ENCODE results near the gene UQCRFS1. TPM values are rescaled to one million over a fixed set of nuclear protein-coding genes. Genes with fewer than 3 reads are reported as not detected.

The UQCRFS1 gene
- polyA plus RNA-seq, 1 of the 3 experiments (the other 2 are of a cell fraction) = 36.7 TPM

GRCh38 chr19:29206453-29206852, 6.5 kb downstream of the UQCRFS1 start (continued):
- TF ChIP-seq IRF3 (IDR thresholded peaks at IDR 0.05; ENCODE audit: low read depth, low read length) = no peak

- WGBS (ENCODE audit: low lambda C conversion rate) = 81% methylated on average over 2 of the region's 2 CpGs
- Histone ChIP-seq H3K4me3 (ENCODE audit: low read depth in 2 of 2, low read length in 1 of 2) (no peak overlapping the region), H3K4me1 (ENCODE audit: control insufficient read depth in 1 of 2, insufficient read depth in 2 of 2, low read depth in 1 of 2, low read length in 1 of 2) (no peaks in the 10 kb centered on the region), H3K27me3 (ENCODE audit: insufficient read depth) (no peaks in the 10 kb centered on the region), H3K9ac (no peak overlapping the region), H3K79me2 (ENCODE audit: insufficient read depth) (peaks cover 20% of the 10 kb centered on the region), H3K4me2 (no peak overlapping the region), H3K27ac (ENCODE audit: low read depth in 2 of 2, low read length in 1 of 2) (no peak overlapping the region), H2AFZ (ENCODE audit: low read depth) (no peak overlapping the region), H3K9me2 (no peaks in the 10 kb centered on the region), H4K20me1 (ENCODE audit: insufficient read depth) (peaks cover 22% of the 10 kb centered on the region), H3F3A (replicated peaks; ENCODE audit: insufficient read depth) (peaks cover 6% of the 10 kb centered on the region), H3K36me3 (replicated peaks in 1 of 2; ENCODE audit: control insufficient read depth in 1 of 2, insufficient read depth in 2 of 2, low read length in 1 of 2) (peaks cover 0 to 18% of the 10 kb centered on the region in 2 experiments), H3K9me3 (no peaks in the 10 kb centered on the region)
- CTCF ChIA-PET = no interaction called here
- POLR2A ChIA-PET = no interaction called here
- TF ChIP-seq NRF1 (IDR thresholded peaks at IDR 0.05; ENCODE audit: low read depth, low read length) (no peak), POLR2AphosphoS5 (IDR thresholded peaks at IDR 0.05; ENCODE audit: low read depth, low read length) (no peak), FOXJ3 (CRISPR knock-in tag; IDR thresholded peaks at IDR 0.05) (no peak), TCF12 (IDR thresholded peaks at IDR 0.05) (no peak), YY1 (IDR thresholded peaks at IDR 0.05; ENCODE audit: low read depth) (no peak), CTCF (IDR thresholded peaks at IDR 0.05) (no peak)
- no peak for DNase-seq
Observed at GRCh38 chr19:29202281-29202680, 10.7 kb downstream of the UQCRFS1 start.

- Histone ChIP-seq H3K79me2 (ENCODE audit: insufficient read depth) (peaks cover 16% of the 10 kb centered on the region), H3K27ac (ENCODE audit: low read depth in 2 of 2, low read length in 1 of 2) (no peak overlapping the region), H3K27me3 (ENCODE audit: insufficient read depth) (no peaks in the 10 kb centered on the region), H3K4me1 (ENCODE audit: control insufficient read depth in 1 of 2, insufficient read depth in 2 of 2, low read depth in 1 of 2, low read length in 1 of 2) (no peaks in the 10 kb centered on the region), H3K4me3 (ENCODE audit: low read depth in 2 of 2, low read length in 1 of 2) (no peak overlapping the region), H3F3A (replicated peaks; ENCODE audit: insufficient read depth) (peaks cover 6% of the 10 kb centered on the region), H4K20me1 (ENCODE audit: insufficient read depth) (peaks cover 17% of the 10 kb centered on the region), H2AFZ (ENCODE audit: low read depth) (no peak overlapping the region), H3K36me3 (replicated peaks in 1 of 2; ENCODE audit: control insufficient read depth in 1 of 2, insufficient read depth in 2 of 2, low read length in 1 of 2) (peaks cover 0 to 15% of the 10 kb centered on the region in 2 experiments), H3K9me2 (no peaks in the 10 kb centered on the region), H3K9me3 (no peaks in the 10 kb centered on the region), H3K4me2 (no peak overlapping the region), H3K9ac (no peak overlapping the region)
- no peak for DNase-seq
- ChIA-PET CTCF (no interaction called here), POLR2A (no interaction called here)
- 78% methylated on average over 2 of the region's 2 CpGs for WGBS (ENCODE audit: low lambda C conversion rate)
- no peak for TF ChIP-seq GATA2 (CRISPR knock-in tag; IDR thresholded peaks at IDR 0.05)
- TF ChIP-seq FOXM1 (IDR thresholded peaks at IDR 0.05; ENCODE audit: low read depth) = no peak
- no peak for TF ChIP-seq EZH2phosphoT487 (IDR thresholded peaks at IDR 0.05; ENCODE audit: borderline replicate concordance, low read depth)
- TF ChIP-seq REST (IDR thresholded peaks at IDR 0.05; ENCODE audit: low read depth, low read length) = no peak
- TF ChIP-seq IRF3 (IDR thresholded peaks at IDR 0.05; ENCODE audit: low read depth, low read length) = no peak
- TF ChIP-seq MAX (IDR thresholded peaks at IDR 0.05; ENCODE audit: low read depth) = no peak
- TF ChIP-seq RXRA (IDR thresholded peaks at IDR 0.05; ENCODE audit: borderline replicate concordance, low read depth) = no peak
- no peak for TF ChIP-seq PBX3 (IDR thresholded peaks at IDR 0.05)
- TF ChIP-seq FOXJ3 (CRISPR knock-in tag; IDR thresholded peaks at IDR 0.05) = no peak
- TF ChIP-seq YY1 (IDR thresholded peaks at IDR 0.05; ENCODE audit: low read depth) = no peak
- TF ChIP-seq NFIC (IDR thresholded peaks at IDR 0.05; ENCODE audit: borderline replicate concordance) = no peak
- no peak for TF ChIP-seq SMC3 (IDR thresholded peaks at IDR 0.05; ENCODE audit: low read depth, low read length)
- TF ChIP-seq SIN3A (IDR thresholded peaks at IDR 0.05; ENCODE audit: borderline replicate concordance, low read depth, low read length) = no peak
Observed at GRCh38 chr19:29201855-29202254, 11.1 kb downstream of the UQCRFS1 start.
